Measurements from ENCODE around the gene ZNF800. TPM values are rescaled to one million over a fixed set of nuclear protein-coding genes. Genes with fewer than 3 reads are reported as not detected.

Gene ZNF800
- total and polyA plus RNA-seq, 2 of the 8 experiments (the other 6 are each of a cell fraction or from before 2014, with no cell fraction given), result 1.0 to 6.5 TPM

GRCh38 chr7:127338122-127338521 lies 54.4 kb downstream of the ZNF800 start:
- H3K56ac ChIP-seq (replicated peaks; ENCODE audit: insufficient read length, low read depth, low read length), result no peak overlapping the region
- no peak overlapping the region for H4K5ac ChIP-seq (ENCODE audit: insufficient read length, low read depth, low read length)
- H3K36me3 ChIP-seq (ENCODE audit: control insufficient read depth in 2 of 4, insufficient read depth in 4 of 4, low read length in 3 of 4), result no peaks in the 10 kb centered on the region; a peak in 1 of 8 replicates
- ChIA-PET CTCF (ENCODE audit: partially characterized antibody) (interaction anchor here (1.2 to 1.8 kb wide), 2 partner anchors 9 to 11 kb away, joined by 3 to 8 read pairs; no protein-coding TSS in a partner anchor), POLR2A (ENCODE audit: partially characterized antibody) (no interaction called here)
- no peaks in the 10 kb centered on the region for H4K20me1 ChIP-seq (replicated peaks in 1 of 2; ENCODE audit: control insufficient read depth in 1 of 2, insufficient read depth in 2 of 2, low read length in 2 of 2)
- no peak overlapping the region for H3K23ac ChIP-seq (ENCODE audit: insufficient read length)
- H2AK5ac ChIP-seq (ENCODE audit: low read depth, low read length), result no peak overlapping the region
- FAIRE-seq, result no peak
- no peak overlapping the region for H4K91ac ChIP-seq (replicated peaks; ENCODE audit: insufficient read length, low read length)
- H3K27ac ChIP-seq (ENCODE audit: low read depth, low read length), result no peak overlapping the region
- no peak overlapping the region for H2BK120ac ChIP-seq (replicated peaks; ENCODE audit: low read depth, low read length)
- no peak overlapping the region for H3K4me3 ChIP-seq (ENCODE audit: extremely low read depth in 1 of 4, insufficient read depth in 2 of 4, low read depth in 3 of 4, low read length in 4 of 4)
- no peaks in the 10 kb centered on the region for H3K79me2 ChIP-seq (ENCODE audit: control insufficient read depth in 1 of 2, insufficient read depth in 2 of 2, low read length in 2 of 2)
- no peak for DNase-seq (ENCODE audit: low read depth in 1 of 2, low spot score in 2 of 2)
- no peak overlapping the region for H2BK12ac ChIP-seq (ENCODE audit: low read depth, low read length)
- H3K27me3 ChIP-seq (replicated peaks in 1 of 4; ENCODE audit: control insufficient read depth in 3 of 4, extremely low read depth in 1 of 4, insufficient read depth in 3 of 4, low read length in 3 of 4), result no peaks in the 10 kb centered on the region
- H3K4ac ChIP-seq (replicated peaks; ENCODE audit: insufficient read length, low read depth, low read length), result no peak overlapping the region
- H2BK15ac ChIP-seq (ENCODE audit: low read length), result no peak overlapping the region
- no peak overlapping the region for H3K4me2 ChIP-seq (ENCODE audit: insufficient read depth in 1 of 2, low read depth in 2 of 2, low read length in 2 of 2)
- no peak overlapping the region for H3K14ac ChIP-seq (ENCODE audit: insufficient read length)
- H3K23me2 ChIP-seq (ENCODE audit: low read depth, low read length), result no peaks in the 10 kb centered on the region
- H3K79me1 ChIP-seq (ENCODE audit: low read depth, low read length), result no peaks in the 10 kb centered on the region
- no peak overlapping the region for H4K8ac ChIP-seq (ENCODE audit: extremely low read depth, insufficient read depth, low read length)
- no peak overlapping the region for H2AFZ ChIP-seq (ENCODE audit: low read length)
- H3K9ac ChIP-seq (replicated peaks in 1 of 4; ENCODE audit: extremely low read depth in 1 of 4, low read depth in 3 of 4, low read length in 3 of 4), result no peak overlapping the region
- TF ChIP-seq SAP30 (IDR thresholded peaks at IDR 0.05; ENCODE audit: insufficient read depth, insufficient replicate concordance, low read length) (no peak), TAF1 (IDR thresholded peaks at IDR 0.05; ENCODE audit: low read depth, low read length) (no peak), TAF7 (optimal IDR thresholded peaks at IDR 0.05; ENCODE audit: borderline replicate concordance, low read depth, low read length) (no peak)
- WGBS, 2 experiments (ENCODE audit: extremely low coverage in 1 of 2, insufficient coverage in 1 of 2, insufficient read length in 1 of 2, insufficient replicate concordance in 2 of 2, low coverage in 1 of 2, low lambda C conversion rate in 2 of 2, missing lambda C conversion rate in 1 of 2), result 96% methylated on average over 1 of the region's 1 CpG; no CpG with 5 or more reads in 1 of the 2 experiments
- H2BK20ac ChIP-seq (ENCODE audit: low read length), result no peak overlapping the region
- H2BK5ac ChIP-seq (ENCODE audit: low read depth, low read length), result no peak overlapping the region
- H3K18ac ChIP-seq (ENCODE audit: extremely low read depth, low read length), result no peak overlapping the region
- H3K4me1 ChIP-seq (replicated peaks in 1 of 4; ENCODE audit: control insufficient read depth in 3 of 4, insufficient read depth in 4 of 4, low read length in 3 of 4), result no peaks in the 10 kb centered on the region
- H3K9me3 ChIP-seq (ENCODE audit: insufficient read depth in 2 of 2, low read depth in 1 of 2, low read length in 1 of 2), result no peaks in the 10 kb centered on the region
